Left renal pelvis (tissue), 4 donors: ENCODE data around the gene GPRIN1. TPM values are rescaled to one million over a fixed set of nuclear protein-coding genes. Genes with fewer than 3 reads are reported as not detected.
"Not testable (repeated sequence)": the region's sequence is repeated elsewhere in the genome, so short reads cannot be mapped to it uniquely, and the experiment has no call there.

ENCODE experiments used
- DNase-seq, 4 donors: peaks; one replicate each; pipeline ENCODE4 v3.0.0-alpha.2; 2013; ENCODE audit warnings: low read depth in 4 of 4, low spot score in 3 of 4
- polyA plus RNA-seq, 4 donors: library from polyadenylated mRNA; unstranded; fragments of 120-200 nt; gene quantifications; one replicate each; pipeline ENCODE4 v1.2.1, GENCODE V29; 2013; ENCODE audit not compliant: insufficient read length in 4 of 4

Gene GPRIN1
- polyA plus RNA-seq, 4 donors, result 1.3 to 1.9 (median 1.4) TPM

DNA sequence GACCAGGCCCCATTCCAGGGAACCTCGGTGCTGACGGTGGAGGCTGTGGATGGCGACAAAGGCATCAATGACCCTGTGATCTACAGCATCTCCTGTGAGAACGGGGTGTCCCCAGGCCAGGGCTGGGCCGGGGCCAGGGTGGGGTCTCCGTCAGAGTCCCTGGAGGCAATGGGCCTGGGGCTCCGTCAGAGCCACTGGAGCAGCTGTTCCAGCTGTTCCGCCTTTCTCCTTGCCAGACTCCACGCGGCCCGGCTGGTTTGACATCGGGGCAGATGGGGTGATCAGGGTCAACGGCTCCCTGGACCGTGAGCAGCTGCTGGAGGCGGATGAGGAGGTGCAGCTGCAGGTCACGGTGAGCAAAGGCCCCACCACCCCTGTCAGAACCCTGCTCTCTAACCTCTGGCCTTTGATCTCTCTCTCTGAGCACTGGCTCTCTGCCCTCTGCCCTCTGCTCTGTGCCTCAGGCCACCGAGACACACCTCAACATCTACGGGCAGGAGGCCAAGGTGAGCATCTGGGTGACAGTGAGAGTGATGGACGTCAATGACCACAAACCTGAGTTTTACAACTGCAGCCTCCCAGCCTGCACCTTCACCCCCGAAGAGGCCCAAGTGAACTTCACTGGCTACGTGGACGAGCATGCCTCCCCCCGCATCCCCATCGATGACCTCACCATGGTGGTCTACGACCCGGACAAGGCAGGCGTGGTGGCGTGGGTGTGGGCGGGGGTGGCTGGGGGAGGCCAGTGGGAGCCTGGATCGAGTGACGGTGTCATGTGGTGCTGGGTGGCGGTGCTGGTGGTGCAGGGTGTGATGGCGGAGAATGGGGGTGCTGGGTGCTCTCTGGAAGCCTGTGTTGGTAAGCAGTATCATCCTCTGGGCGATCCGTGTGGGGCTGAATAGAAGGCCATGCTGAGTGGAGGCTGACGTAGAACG is 34.2 kb downstream of the GPRIN1 start:
- no peak for DNase-seq

- no peak for DNase-seq
Observed at GRCh38 chr5:176575066-176575465, 34.9 kb downstream of the GPRIN1 start.

DNA sequence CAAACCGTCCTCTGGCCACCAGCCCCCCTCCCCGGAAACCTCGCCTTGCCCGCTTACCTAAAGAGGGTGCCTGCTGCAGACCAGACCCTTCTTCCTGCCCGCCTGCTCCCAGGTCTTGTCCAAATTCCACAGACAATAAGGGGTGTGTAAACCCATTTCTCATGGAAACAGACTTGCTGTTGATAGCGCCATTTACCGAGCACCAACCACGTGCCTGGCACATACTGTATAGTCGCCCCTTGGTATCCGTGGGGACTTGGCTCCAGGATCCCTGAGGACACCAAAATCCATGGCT is 35.7 kb downstream of the GPRIN1 start:
- DNase-seq, result no peak

- peak in 2 of 4 donors; percentile 10 to 24 for DNase-seq
Observed at GRCh38 chr5:176573564-176574296, 36.2 kb downstream of the GPRIN1 start.

GRCh38 chr5:176570044-176570443 is 39.9 kb downstream of the GPRIN1 start:
- DNase-seq, result no peak

GRCh38 chr5:176568657-176569056 is 41.3 kb downstream of the GPRIN1 start:
- no peak for DNase-seq

DNA sequence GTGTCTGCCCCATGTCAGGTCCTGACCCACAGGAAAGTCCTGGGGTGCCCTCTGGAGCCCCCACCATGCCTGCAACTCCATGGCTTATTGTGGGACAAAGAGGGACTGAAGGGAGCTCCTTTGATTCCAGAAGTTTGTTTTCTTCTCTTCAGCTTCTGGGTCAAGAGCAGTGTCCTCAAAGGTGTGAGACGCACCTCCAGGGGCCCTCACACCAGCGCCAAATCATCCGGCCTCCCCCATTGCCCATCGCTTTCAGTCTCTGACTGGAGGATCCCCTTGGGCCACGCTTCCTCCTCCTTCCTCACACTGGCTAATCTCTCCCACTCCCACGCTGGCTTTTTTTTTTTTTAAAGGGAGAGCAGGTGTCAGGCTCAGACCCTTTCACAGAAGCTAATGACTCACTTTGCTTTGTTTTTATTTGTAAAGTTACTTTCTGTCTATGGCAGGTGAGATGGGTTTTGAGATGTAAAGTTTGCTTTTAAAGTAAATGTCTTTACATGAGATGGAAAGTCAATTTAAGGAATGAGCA is 44.1 kb downstream of the GPRIN1 start:
- no peak for DNase-seq

DNA sequence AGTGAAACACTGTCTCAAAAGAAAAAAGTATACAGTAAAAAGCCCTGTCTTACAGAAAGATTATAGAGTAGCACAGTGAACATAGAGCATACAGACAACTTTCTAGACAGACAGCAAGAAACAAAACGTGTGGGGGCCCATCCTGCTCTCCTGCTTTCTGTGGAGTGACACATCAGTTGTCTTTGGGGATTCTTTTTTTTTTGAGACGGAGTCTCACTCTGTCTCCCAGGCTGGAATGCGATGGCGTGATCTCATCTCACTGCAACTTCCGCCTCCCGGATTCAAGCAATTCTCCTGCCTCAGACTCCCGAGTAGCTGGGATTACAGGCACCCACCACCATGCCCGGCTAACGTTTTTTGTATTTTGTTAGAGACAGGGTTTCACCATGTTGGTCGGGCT is 46.0 kb downstream of the GPRIN1 start:
- DNase-seq, result no peak

- no peak for DNase-seq
Observed at GRCh38 chr5:176562189-176562588, 47.8 kb downstream of the GPRIN1 start.

- no peak for DNase-seq
Observed at GRCh38 chr5:176561259-176561658, 48.7 kb downstream of the GPRIN1 start.

- DNase-seq, result no peak
Observed at GRCh38 chr5:176560364-176560763, 49.6 kb downstream of the GPRIN1 start.

GRCh38 chr5:176559683-176560082 is 50.3 kb downstream of the GPRIN1 start:
- no peak for DNase-seq

DNA sequence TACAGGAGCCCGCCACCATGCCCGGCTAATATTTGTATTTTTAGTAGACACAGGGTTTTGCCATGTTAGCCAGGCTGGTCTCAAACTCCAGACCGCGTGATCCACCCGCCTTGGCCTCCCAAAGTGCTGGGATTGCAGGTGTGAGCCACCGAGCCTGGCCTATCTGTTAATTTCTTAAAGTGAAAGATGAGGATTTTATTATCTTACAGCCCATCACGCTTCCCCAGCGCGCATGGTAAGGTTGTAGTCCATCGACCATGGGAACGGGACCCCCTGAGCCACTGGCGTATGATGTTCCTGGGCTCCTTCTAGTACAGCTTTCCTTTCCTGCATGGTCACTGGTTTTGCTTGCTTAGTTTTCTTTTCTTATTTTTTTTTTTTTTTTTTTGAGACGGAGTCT is 52.1 kb downstream of the GPRIN1 start:
- no peak for DNase-seq

DNA sequence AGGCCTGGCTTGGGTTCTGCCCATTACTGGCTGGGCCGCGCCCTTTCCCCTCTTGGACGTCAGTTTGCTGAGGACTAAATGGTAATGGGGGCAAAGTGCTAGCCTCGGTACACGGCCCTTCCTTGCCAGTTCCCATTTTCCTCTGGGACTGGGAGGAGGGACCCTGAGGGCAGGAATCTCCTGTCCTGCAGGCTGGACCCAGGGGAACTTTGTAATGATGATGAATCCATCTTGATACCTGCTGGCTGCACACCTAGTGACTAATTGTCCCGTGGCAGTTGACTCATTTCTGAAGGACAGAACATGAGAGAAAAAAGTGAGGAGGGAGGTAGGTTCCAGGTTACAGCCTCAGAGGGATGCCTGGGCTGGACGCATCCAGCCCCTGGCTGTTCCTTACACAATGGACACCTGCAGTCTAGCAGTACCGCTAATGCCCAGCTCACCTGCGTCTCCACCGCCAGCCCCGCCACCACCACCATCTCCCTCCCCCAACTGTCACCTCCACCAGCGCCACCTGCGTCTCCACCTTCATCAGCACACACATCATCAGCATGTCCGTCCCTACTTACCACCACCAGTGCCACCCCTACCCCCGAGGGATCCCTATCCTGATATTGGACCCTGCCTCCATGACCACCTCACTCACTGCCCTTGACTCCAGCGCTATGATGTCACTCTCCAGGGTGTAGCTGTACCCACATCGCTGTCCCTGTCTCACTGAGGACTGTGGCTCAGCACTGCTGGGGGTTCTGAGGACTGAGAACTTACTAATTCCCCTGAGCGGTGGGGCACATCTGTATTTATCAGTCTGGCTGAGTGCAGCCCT is 56.5 kb downstream of the GPRIN1 start:
- no peak for DNase-seq

GRCh38 chr5:176552332-176552869 is 57.6 kb downstream of the GPRIN1 start:
- DNase-seq, result no peak

DNA sequence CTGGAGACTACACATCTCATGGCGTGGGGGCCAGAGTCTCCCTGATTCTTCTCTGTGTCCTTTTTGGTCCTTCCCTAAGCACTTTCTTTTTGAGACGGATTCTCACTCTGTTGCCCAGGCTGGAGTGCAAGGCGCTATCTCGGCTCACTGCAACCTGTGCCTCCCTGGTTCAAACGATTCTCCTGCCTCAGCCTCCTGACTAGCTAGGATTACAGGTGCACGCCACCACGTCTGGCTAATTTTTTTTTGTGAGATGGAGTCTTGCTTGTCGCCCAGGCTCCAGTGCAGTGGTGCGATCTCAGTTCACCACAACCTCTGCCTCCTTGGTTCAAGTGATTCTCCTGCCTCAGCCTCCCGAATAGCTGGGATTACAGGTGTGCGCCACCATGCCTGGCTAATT is 59.0 kb downstream of the GPRIN1 start:
- DNase-seq, result not testable (repeated sequence)

DNA sequence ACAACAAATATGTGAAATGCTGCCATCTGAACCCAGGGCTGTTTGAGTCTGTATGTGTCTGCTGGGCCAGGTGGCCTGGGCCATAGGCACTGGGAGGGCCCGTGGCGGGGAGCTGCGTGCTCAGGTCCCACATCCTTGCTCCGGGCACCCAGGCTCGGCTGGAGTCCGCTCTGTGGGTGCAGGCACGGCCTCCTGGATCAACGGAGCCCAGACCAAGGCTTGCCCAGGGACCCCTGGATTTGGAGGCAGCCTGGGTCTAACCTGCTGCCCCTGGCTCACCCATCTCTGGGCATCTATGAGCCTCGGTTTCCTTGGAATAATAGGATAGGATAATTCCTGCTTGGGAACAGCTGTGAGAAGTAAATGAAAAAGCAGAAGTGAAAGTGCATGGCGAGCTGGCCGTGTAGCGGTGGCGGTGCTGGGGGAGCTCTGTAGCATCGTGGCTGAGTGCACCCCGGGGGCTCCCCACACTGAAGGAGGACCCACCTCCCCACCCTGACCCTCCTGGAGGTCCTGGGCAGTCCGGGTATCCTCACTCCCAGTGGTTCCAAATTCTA is 59.6 kb downstream of the GPRIN1 start:
- no peak for DNase-seq

DNA sequence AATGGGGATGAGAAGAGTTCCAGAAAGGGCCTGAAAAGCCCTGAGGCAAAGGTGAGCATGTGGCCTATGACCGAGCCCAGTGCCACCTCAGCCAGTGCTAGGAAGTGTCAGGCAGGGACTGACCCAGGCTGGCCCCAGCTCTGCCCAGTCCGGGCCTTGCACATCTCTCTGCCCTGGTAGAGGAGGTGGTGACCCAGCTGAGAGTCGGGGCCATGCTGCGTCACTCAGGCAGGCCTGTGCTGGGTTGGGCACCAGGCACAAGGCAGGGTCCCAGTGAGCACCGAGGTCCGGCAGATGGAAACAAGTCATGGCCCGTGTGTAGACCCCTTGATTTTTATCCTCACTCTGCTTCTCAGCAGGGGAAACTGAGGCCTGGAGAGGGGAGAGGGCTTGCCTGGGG is 60.1 kb downstream of the GPRIN1 start:
- no peak for DNase-seq

GRCh38 chr5:176548967-176549444 is 61.0 kb downstream of the GPRIN1 start, which contains the start of gene CDHR2:
TSS of gene CDHR2 (plus strand) at chr5:176549342. CDS start at chr5:176565353, 16,011 bp downstream.
- DNase-seq, result no peak

DNA sequence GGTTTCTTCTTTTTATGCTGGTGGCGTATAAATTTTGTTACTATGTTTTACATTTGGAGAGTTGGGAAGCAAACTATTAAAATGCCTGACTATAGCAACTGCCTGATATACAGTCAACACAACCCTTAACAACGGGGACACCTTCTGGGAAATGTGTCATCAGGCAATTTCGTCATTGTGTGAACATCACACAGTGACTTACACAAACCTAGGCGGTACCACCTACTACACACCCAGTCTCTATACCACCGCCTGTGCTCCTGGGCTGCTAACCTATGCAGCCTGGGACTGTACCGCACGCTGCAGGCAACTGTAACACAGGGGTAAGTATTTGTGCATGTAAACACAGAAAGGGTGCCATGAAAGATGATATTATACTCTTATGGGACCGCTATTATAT is 62.2 kb downstream of the GPRIN1 start:
- DNase-seq, result no peak
